Pancreas (tissue), 10 donors: Measurements from ENCODE around the gene LIMCH1. TPM values are rescaled to one million over a fixed set of nuclear protein-coding genes. Genes with fewer than 3 reads are reported as not detected.

Experiments
- ATAC-seq, 4 donors: fragments of 200-7000 bp; cut with Tn5 transposase; one replicate each; pipeline versions ENCODE4 v1.8.0 to v1.9.1; 2020; ENCODE audit warnings: mild to moderate bottlenecking in 4 of 4, moderate library complexity in 4 of 4
- DNase-seq, 6 donors: peaks; one replicate each; pipeline ENCODE4 v3.0.0-alpha.2; 2020
- FAIRE-seq: peaks from 2 replicates; lab custom pipeline; 2012; peaks lifted over from hg19 to GRCh38; lab: Jason Lieb, UNC
- H3K27ac ChIP-seq, 4 donors: fragments of 200-600 bp; sonication (generic); 1 replicate in 3 of 4; 2 replicates in 1 of 4; pipeline versions ENCODE4 v1.5.0 to v1.8.0; 2020
- H3K27me3 ChIP-seq, 4 donors: fragments of 200-600 bp; one replicate each; pipeline ENCODE4 v1.8.0; 2021
- H3K36me3 ChIP-seq, 3 donors: fragments of 200-600 bp; sonication (generic) in 1 of 3; one replicate each; pipeline versions ENCODE4 v1.5.0 to v1.8.0; 2020 to 2021
- H3K4me1 ChIP-seq, 3 donors: fragments of 200-600 bp; one replicate each; pipeline ENCODE4 v1.8.0; 2021
- H3K4me3 ChIP-seq, 4 donors: fragments of 200-600 bp; sonication (generic) in 2 of 4; one replicate each; pipeline versions ENCODE4 v1.5.0 to v1.8.0; 2020 to 2021
- H3K9me3 ChIP-seq, 4 donors: fragments of 200-600 bp; one replicate each; pipeline ENCODE4 v1.8.0; 2021
- CTCF ChIP-seq, 4 donors: fragments of 200-600 bp; sonication (generic) in 3 of 4; IDR thresholded peaks; one replicate each; pipeline versions ENCODE4 v1.5.0 to v1.8.0; 2021; ENCODE audit warnings: antibody characterized with exemption in 4 of 4
- WGBS, 2 donors: extraction: QIAGEN DNeasy Blood & Tissue Kit; methylation state at CpG; one replicate each; pipeline ENCODE4 v1.1.7; 2013; 5-methylcytosine and 5-hydroxymethylcytosine counted together
- intact Hi-C, 3 donors: fragments of 100-400 bp; cut with DNase I; formaldehyde crosslinking; loops; one replicate each; pipeline versions ENCODE4 v1.11.1 to v1.14.2; 2022
- polyA plus RNA-seq, 2 donors: library from polyadenylated mRNA; stranded (reverse); fragments of 200-250 nt; gene quantifications; one replicate each; pipeline ENCODE4 v1.2.3, GENCODE V29; 2013
- total RNA-seq, 6 donors: library from RNA; stranded (reverse); fragmentation: NEBNext Ultra II Directional in 4 of 6; extraction: Animal tissue kit (Norgen Biotek cat#: 25700) in 4 of 6; gene quantifications; one replicate each; pipeline versions ENCODE4 v1.2.1 to v1.2.4, GENCODE V29; 2021 to 2023
- donor health status: healthy with polysubstance abuse.
- donor health status: DM: no; HTN: no; CAD: no; lungs with moderate emphysema.
- donor health status: DM: no; HTN: no; CAD: no.
- donor health status: control.
- donor health status: control.
- donor health status: Bipolar disorder and iron deficiency.
- donor health status: DM: yes; HTN: yes; CAD: no.
- donor health status: DM: no; HTN: no; CAD: no.
- donor health status: DM: no; HTN: no; CAD: no.
- donor health status: DM: yes; HTN: yes; CAD: no.

LIMCH1 gene
- total and polyA plus RNA-seq, 8 donors, result 5.5 to 20.7 (median 11.0) TPM

GRCh38 chr4:41715155-41715554 lies 177.2 kb downstream of the LIMCH1 start:
- no peak for TF ChIP-seq CTCF (IDR thresholded peaks at IDR 0.05)
- Histone ChIP-seq H3K27me3 (no peaks in the 10 kb centered on the region), H3K4me1 (no peaks in the 10 kb centered on the region), H3K4me3 (no peak overlapping the region), H3K27ac (no peak overlapping the region), H3K36me3 (no peaks in the 10 kb centered on the region), H3K9me3 (no peaks in the 10 kb centered on the region)
- DNase-seq (no peak), FAIRE-seq (no peak), ATAC-seq (no peak)
- WGBS, 2 donors, result 68 to 92% methylated on average over 1 of the region's 1 CpG
- intact Hi-C loops, result no loop called here

GRCh38 chr4:41718907-41719306 lies 180.9 kb downstream of the LIMCH1 start:
- H3K4me3 ChIP-seq, result no peak overlapping the region
- H3K4me1 ChIP-seq, result no peaks in the 10 kb centered on the region
- H3K27me3 ChIP-seq, result no peaks in the 10 kb centered on the region
- FAIRE-seq, result no peak
- H3K27ac ChIP-seq, result no peak overlapping the region
- ATAC-seq, result no peak
- intact Hi-C loops, result no loop called here
- DNase-seq, result no peak
- no peaks in the 10 kb centered on the region for H3K9me3 ChIP-seq
- no peaks in the 10 kb centered on the region for H3K36me3 ChIP-seq
- TF ChIP-seq CTCF (IDR thresholded peaks at IDR 0.05), result no peak

GRCh38 chr4:41719417-41719816 lies 181.5 kb downstream of the LIMCH1 start:
- no peaks in the 10 kb centered on the region for H3K9me3 ChIP-seq
- H3K27me3 ChIP-seq, result no peaks in the 10 kb centered on the region
- H3K36me3 ChIP-seq, result no peaks in the 10 kb centered on the region
- WGBS, 2 donors, result 61 to 68% methylated on average over 2 of the region's 2 CpGs
- no peak overlapping the region for H3K4me3 ChIP-seq
- no peaks in the 10 kb centered on the region for H3K4me1 ChIP-seq
- no peak for DNase-seq
- no peak for ATAC-seq
- no peak for TF ChIP-seq CTCF (IDR thresholded peaks at IDR 0.05)
- no peak overlapping the region for H3K27ac ChIP-seq
- intact Hi-C loops, result no loop called here
- FAIRE-seq, result no peak

- no peak for DNase-seq
- no peak for TF ChIP-seq CTCF (IDR thresholded peaks at IDR 0.05)
- intact Hi-C loops, result no loop called here
- WGBS, 2 donors, result 83 to 92% methylated on average over 1 of the region's 1 CpG
- no peak for ATAC-seq
- no peaks in the 10 kb centered on the region for H3K27me3 ChIP-seq
- no peaks in the 10 kb centered on the region for H3K4me1 ChIP-seq
- H3K4me3 ChIP-seq, result no peak overlapping the region
- H3K27ac ChIP-seq, result no peak overlapping the region
- H3K9me3 ChIP-seq, result no peaks in the 10 kb centered on the region
- no peaks in the 10 kb centered on the region for H3K36me3 ChIP-seq
- FAIRE-seq, result no peak
Observed at GRCh38 chr4:41722181-41722580, 184.2 kb downstream of the LIMCH1 start.

GRCh38 chr4:41723286-41723685 lies 185.3 kb downstream of the LIMCH1 start:
- Histone ChIP-seq H3K4me1 (no peaks in the 10 kb centered on the region), H3K27me3 (no peaks in the 10 kb centered on the region), H3K27ac (no peak overlapping the region), H3K9me3 (no peaks in the 10 kb centered on the region), H3K4me3 (no peak overlapping the region), H3K36me3 (no peaks in the 10 kb centered on the region)
- ATAC-seq, result no peak
- WGBS, 2 donors, result 68 to 71% methylated on average over 3 of the region's 3 CpGs
- no peak for TF ChIP-seq CTCF (IDR thresholded peaks at IDR 0.05)
- FAIRE-seq, result no peak
- DNase-seq, result no peak
- intact Hi-C loops, result no loop called here
